ENCODE results near the gene NUDT6.

The NUDT6 gene

GRCh38 chr4:122917731-122918130, 4.7 kb downstream of the NUDT6 start:
- Histone ChIP-seq H3K27ac (no peak overlapping the region), H3K4me3 (no peak overlapping the region)

GRCh38 chr4:122914938-122915337, 7.5 kb downstream of the NUDT6 start:
- H3K27ac ChIP-seq = no peak overlapping the region

GRCh38 chr4:122914292-122914904, 8.0 kb downstream of the NUDT6 start:
- Histone ChIP-seq H3K27ac (no peak overlapping the region), H3K4me3 (no peak overlapping the region)

More at GRCh38 chr4:122914938-122915337, 7.5 kb downstream of the NUDT6 start:
- H3K4me3 ChIP-seq = no peak overlapping the region

GRCh38 chr4:122912810-122913575, 9.4 kb downstream of the NUDT6 start:
- Histone ChIP-seq H3K4me3 (no peak overlapping the region), H3K27ac (no peak overlapping the region)

- H3K4me3 ChIP-seq = no peak overlapping the region
Measured at GRCh38 chr4:122911588-122911987, 10.8 kb downstream of the NUDT6 start.

GRCh38 chr4:122909683-122910082, 12.7 kb downstream of the NUDT6 start:
- no peak overlapping the region for H3K4me3 ChIP-seq
- no peak overlapping the region for H3K27ac ChIP-seq

More at GRCh38 chr4:122911588-122911987, 10.8 kb downstream of the NUDT6 start:
- no peak overlapping the region for H3K27ac ChIP-seq

GRCh38 chr4:122908223-122908622, 14.2 kb downstream of the NUDT6 start:
- no peak overlapping the region for H3K4me3 ChIP-seq
- H3K27ac ChIP-seq = no peak overlapping the region

GRCh38 chr4:122906859-122907305, 15.5 kb downstream of the NUDT6 start:
- Histone ChIP-seq H3K27ac (no peak overlapping the region), H3K4me3 (no peak overlapping the region)

- no peak overlapping the region for H3K27ac ChIP-seq
- H3K4me3 ChIP-seq = no peak overlapping the region
Measured at GRCh38 chr4:122903766-122904288, 18.6 kb downstream of the NUDT6 start.

GRCh38 chr4:122901247-122902010, 21.0 kb downstream of the NUDT6 start:
- no peak overlapping the region for H3K27ac ChIP-seq
- H3K4me3 ChIP-seq = no peak overlapping the region

- no peak overlapping the region for H3K27ac ChIP-seq
- no peak overlapping the region for H3K4me3 ChIP-seq
Measured at GRCh38 chr4:122900314-122900713, 22.1 kb downstream of the NUDT6 start.

GRCh38 chr4:122899682-122900081, 22.7 kb downstream of the NUDT6 start:
- Histone ChIP-seq H3K4me3 (no peak overlapping the region), H3K27ac (no peak overlapping the region)

GRCh38 chr4:122898370-122899150, 23.8 kb downstream of the NUDT6 start:
- H3K4me3 ChIP-seq = no peak overlapping the region
- H3K27ac ChIP-seq = no peak overlapping the region

- Histone ChIP-seq H3K4me3 (peak overlapping the region in 1 of 7 experiments; percentile 2), H3K27ac (no peak overlapping the region)
Measured at GRCh38 chr4:122896270-122896669, 26.1 kb downstream of the NUDT6 start.

- Histone ChIP-seq H3K4me3 (no peak overlapping the region), H3K27ac (no peak overlapping the region)
Measured at GRCh38 chr4:122895336-122895995, 26.9 kb downstream of the NUDT6 start.

GRCh38 chr4:122894827-122895226, 27.6 kb downstream of the NUDT6 start:
- H3K27ac ChIP-seq = no peak overlapping the region
- H3K4me3 ChIP-seq = no peak overlapping the region

- Histone ChIP-seq H3K27ac (peak overlapping the region in 5 of 21 experiments; percentile 7 to 39 (median 26)), H3K4me3 (no peak overlapping the region)
Measured at GRCh38 chr4:122890147-122890795, 32.1 kb downstream of the NUDT6 start.

- H3K4me3 ChIP-seq = no peak overlapping the region
- H3K27ac ChIP-seq = peak overlapping the region in 5 of 21 experiments; percentile 7 to 39 (median 26)
Measured at GRCh38 chr4:122889726-122890125, 32.7 kb downstream of the NUDT6 start.

Data from skin epidermis (tissue), 12 donors.